SK-N-SH treated with all-trans-retinoic acid at 6 μM for 48 hours (cell line): ENCODE measurements around the gene C22orf23.

Experiments
- BACH2 ChIP-seq: fragments of 250-450 bp; sonication (Bioruptor Pico); IDR thresholded peaks from 2 replicates; pipeline ENCODE4 v1.9.0; 2021; ENCODE audit warnings: mild to moderate bottlenecking, borderline replicate concordance
- CSRNP3 ChIP-seq: fragments of 250-450 bp; sonication (Bioruptor Pico); IDR thresholded peaks from 2 replicates; pipeline ENCODE4 v1.5.1; 2021; ENCODE audit warnings: mild to moderate bottlenecking, moderate library complexity
- ESRRG ChIP-seq: fragments of 250-450 bp; sonication (Bioruptor Pico); IDR thresholded peaks from 2 replicates; pipeline ENCODE4 v1.6.1; 2021; ENCODE audit warnings: mild to moderate bottlenecking
- TF ChIP-seq, protein P1 (sequence below): fragments of 250-450 bp; sonication (Bioruptor Pico); IDR thresholded peaks from 2 replicates; pipeline ENCODE4 v1.8.0; 2020; ENCODE audit warnings: mild to moderate bottlenecking, moderate library complexity, borderline replicate concordance

GRCh38 chr22:37982938-37983859 lies 29.8 kb upstream of the C22orf23 start:
- TF ChIP-seq CSRNP3 (no peak), BACH2 (CRISPR knock-in tag) (no peak), ESRRG (CRISPR knock-in tag) (no peak)
- TF ChIP-seq, protein P1, sequence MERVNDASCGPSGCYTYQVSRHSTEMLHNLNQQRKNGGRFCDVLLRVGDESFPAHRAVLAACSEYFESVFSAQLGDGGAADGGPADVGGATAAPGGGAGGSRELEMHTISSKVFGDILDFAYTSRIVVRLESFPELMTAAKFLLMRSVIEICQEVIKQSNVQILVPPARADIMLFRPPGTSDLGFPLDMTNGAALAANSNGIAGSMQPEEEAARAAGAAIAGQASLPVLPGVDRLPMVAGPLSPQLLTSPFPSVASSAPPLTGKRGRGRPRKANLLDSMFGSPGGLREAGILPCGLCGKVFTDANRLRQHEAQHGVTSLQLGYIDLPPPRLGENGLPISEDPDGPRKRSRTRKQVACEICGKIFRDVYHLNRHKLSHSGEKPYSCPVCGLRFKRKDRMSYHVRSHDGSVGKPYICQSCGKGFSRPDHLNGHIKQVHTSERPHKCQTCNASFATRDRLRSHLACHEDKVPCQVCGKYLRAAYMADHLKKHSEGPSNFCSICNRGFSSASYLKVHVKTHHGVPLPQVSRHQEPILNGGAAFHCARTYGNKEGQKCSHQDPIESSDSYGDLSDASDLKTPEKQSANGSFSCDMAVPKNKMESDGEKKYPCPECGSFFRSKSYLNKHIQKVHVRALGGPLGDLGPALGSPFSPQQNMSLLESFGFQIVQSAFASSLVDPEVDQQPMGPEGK (CRISPR knock-in tag): no peak
